Vagina (tissue), 2 donors: Measurements from ENCODE around the gene XKR7.

Experiments used
- CTCF ChIP-seq, 3 experiments: fragments of 450-650 bp in 2 of 3; fragments of 200-600 bp in 1 of 3; sonication (generic) in 1 of 3; IDR thresholded peaks; one replicate each; pipeline ENCODE4 v1.5.1; 2017 to 2019; ENCODE audit warnings: antibody characterized with exemption in 3 of 3, mild to moderate bottlenecking in 2 of 3, moderate library complexity in 2 of 3
- POLR2A ChIP-seq, 2 donors: fragments of 450-650 bp; IDR thresholded peaks; one replicate each; pipeline ENCODE4 v1.6.1; 2017; ENCODE audit warnings: antibody characterized with exemption in 2 of 2, mild to moderate bottlenecking in 2 of 2, moderate library complexity in 2 of 2
- POLR2AphosphoS5 ChIP-seq, 2 donors: sonication (generic); formaldehyde crosslinking; IDR thresholded peaks; one replicate each; pipeline ENCODE4 v1.9.0; 2017; ENCODE audit warnings: antibody characterized with exemption in 2 of 2, mild to moderate bottlenecking in 2 of 2, low read depth in 1 of 2; ENCODE audit not compliant: insufficient read depth in 1 of 2

GRCh38 chr20:32028647-32029372 lies 60.9 kb downstream of the XKR7 start:
- TF ChIP-seq CTCF (IDR thresholded peaks at IDR 0.05) = no peak
- no peak for TF ChIP-seq POLR2AphosphoS5 (IDR thresholded peaks at IDR 0.05; ENCODE audit: insufficient read depth in 1 of 2, low read depth in 1 of 2)
- no peak for TF ChIP-seq POLR2A (IDR thresholded peaks at IDR 0.05)
